HG03045 (cell line): ENCODE results near the gene SHOC1.
"Not testable (repeated sequence)": the region's sequence is repeated elsewhere in the genome, so short reads cannot be mapped to it uniquely, and the experiment has no call there.

Source experiments
- ATAC-seq: cut with Tn5 transposase; IDR thresholded peaks from one replicate; pipeline ENCODE4 v1.9.1; 2021; ENCODE audit warnings: mild to moderate bottlenecking, moderate library complexity; ENCODE audit not compliant: unreplicated experiment

Gene SHOC1

DNA sequence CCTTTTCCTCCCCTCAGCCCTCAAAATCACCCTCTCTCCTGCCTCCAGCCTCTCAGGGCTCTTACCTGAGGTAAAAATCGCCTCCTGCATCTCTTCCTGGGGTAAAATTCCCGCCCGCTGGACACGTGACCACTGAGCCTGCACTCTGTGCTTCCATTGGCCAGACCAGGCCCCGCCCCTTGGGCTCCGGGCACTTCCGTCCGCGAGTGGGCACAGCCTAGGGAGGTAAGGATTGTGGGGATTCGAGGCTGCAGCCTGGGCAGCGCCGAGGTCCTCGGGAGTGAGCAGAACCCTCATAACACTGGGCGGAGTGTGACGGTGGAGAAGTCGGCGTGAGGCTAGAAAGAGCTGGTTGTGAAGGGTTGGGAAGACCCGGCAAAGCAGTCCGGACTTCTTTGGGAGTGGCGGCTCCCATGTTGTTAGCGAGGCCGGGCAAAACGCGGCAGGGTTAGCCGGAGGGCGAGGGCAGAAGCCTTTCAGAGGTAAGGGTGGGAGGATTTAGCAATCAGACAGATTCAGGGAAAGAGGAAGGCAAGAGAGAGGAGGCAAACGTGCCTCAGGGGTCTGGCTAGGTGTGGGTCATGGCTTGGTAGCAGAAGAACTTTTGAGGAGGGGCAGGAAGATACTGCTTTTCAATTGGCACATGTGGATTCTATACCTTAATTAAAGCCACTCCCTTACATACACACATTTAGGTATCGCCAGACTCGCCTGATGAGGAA is at the start of gene SHOC1:
Gene SHOC1, minus strand, starts transcription at position 103 of the 722 bp plus-strand sequence. CDS start 3,519 bp downstream, outside the sequence.
- no peak for ATAC-seq

DNA sequence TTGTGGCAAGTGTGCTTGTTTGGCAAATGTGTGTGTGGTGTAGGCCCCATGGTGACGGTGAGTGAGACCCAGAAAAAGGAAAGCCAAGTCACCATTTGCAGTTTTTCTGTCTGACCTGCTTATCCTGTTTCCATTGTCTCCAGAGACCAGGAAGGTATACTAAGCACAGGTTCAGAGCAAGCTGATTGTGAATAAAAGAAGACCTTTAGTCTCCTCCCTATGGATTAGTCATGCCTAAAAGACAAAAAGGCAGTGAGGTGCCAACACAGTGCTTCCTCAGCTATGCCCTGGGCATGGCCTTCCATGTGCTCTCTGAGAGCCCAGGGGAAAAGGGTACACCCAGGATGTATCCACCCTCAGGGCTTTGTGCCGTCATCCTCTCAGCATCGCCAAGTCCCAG is 49.2 kb upstream of the SHOC1 start:
- ATAC-seq = no peak

DNA sequence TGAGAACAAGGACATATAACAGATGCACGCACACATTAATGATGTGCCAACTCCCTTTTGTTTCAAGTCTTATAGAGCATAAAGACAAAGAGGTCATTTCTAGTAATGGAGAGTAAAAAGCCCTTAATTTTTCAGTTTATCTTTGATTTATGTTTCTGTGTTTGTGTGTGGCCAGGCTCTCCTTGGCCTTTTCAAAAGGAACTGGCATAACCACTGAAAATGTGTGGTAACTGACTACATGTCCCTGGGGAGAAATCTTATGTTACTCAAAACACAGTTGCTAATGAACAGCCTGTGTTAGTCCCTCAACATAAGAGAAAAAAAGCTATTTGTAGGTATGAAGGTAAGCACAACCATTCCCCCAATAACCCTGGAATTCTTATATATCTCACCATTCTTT is 47.6 kb upstream of the SHOC1 start:
- ATAC-seq = no peak

DNA sequence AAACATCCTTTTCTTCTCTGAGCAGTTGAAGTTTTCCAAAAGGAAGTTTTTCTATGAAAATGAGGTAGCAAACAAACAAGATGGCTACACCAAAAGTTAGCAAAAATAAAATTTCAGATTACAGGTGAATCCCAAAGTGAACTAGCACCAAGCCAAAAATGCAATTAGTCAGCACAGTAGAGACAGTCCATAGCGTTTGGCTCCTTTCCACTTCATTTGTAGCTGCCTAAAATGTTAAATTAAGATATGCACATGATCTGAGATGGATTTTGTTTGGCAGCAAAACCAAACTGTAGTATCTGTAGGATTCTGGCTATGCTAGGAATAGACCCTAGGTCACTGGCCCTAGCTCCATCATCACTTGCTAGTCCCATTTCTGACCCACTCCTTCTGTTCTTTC is 45.7 kb upstream of the SHOC1 start:
- ATAC-seq = no peak

DNA sequence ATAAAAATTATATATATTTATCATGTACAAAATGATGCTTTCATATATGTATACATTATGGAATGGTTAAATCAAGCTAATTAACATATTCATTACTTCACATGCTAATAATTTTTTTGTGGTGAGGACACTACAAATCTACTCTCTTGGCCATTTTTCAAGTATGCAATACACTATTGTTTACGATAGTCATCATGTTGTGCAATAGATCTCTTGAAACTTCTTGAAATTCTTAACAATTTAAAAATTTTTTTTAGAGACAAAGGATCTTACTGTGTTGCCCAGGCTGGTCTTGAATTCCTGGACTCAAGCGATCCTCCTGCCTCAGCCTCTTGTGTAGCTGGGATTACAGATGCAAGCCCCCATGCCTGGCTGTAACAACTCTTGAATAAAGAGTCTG is 45.2 kb upstream of the SHOC1 start:
- no peak for ATAC-seq

DNA sequence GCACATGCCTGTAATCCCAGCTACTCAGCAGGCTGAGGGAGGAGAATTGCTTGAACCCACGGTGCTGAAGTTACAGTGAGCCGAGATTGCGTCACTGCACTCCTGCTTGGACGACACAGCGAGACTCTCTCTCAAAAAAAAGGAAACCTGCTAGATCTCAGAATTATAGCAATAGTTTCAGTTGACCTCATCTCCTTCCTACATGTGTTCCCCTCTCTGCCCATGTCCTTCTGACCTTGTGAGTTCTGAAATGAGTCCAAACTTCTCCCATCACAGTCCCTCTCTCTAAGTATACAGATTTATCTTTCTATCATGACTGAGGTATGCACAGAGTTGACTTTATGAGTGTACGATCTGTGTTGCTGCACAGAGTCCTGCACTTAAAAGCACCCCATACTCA is 44.6 kb upstream of the SHOC1 start:
- no peak for ATAC-seq

DNA sequence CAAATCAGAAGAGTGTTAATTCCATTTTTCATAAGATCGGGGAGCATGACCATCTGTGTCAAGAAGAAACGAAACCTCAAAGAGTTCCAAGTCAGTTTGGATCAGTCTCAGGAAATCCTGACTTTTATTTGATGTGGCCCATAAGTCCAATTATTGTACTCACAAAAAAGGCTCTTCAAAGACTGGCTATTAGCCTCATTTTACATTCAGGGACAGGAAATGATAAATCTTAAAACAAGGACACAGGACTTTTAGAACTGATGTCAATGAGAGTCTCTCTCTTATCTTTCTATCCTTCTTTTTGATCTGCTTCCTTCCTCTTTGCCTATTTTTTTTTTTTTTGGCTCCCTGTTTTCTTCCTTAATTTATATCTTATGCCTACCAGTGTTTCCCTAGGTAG is 43.7 kb upstream of the SHOC1 start:
- ATAC-seq = no peak

DNA sequence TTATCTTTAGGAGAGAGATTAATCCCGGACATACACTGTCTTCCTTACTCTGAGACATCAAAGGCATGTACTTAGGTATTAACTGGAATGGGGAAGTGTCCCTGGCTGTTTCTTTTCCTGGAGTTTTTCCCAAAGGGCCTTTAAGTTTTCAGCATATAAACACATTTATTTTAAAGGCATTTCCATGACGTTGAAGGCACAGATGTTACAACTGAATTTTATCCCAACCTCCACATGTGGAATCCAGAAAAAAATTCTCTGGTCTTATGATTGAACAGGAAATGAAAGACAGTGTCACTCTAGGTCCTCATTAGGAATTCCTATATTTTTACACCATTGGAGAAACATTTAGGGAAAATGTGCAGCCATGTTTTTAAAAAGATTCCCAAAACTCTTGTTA is 41.6 kb upstream of the SHOC1 start:
- ATAC-seq = no peak

DNA sequence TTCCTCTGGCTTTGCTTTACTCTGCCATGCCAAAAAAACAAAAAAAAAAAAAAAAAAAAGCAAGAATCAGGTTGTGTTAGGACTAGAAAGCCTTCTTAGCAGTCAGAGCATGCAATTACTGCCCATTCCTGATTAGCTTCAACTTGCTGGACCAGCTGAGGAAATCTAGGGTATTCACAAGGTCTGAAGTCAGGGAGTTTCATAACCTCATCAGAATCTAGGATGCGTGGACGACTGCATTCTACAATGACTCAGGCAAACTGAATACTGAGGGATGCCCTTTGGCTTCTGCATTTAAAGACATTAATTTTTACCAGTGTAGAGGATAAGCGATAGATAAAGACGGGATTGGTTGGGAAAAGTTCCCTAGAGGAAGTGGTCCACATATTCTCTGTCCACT is 39.2 kb upstream of the SHOC1 start:
- no peak for ATAC-seq

DNA sequence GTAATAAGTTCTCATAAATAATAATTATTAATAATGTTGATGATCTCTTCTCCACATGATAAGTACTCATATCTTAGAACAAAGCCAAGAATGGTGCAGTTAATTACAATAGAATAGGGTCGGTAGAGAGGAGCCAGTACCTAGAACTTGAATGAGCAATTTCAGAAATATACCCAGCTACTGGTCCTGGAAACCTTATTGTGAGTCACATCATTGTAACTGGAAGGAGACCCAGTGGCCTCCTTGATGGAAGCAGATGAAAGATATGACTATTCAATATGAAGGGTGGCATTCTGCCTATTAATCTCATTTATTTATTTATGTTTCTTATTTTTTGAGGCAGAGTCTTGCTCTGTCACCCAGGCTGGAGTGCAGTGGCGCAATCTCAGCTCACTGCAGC is 37.7 kb upstream of the SHOC1 start:
- ATAC-seq = no peak

DNA sequence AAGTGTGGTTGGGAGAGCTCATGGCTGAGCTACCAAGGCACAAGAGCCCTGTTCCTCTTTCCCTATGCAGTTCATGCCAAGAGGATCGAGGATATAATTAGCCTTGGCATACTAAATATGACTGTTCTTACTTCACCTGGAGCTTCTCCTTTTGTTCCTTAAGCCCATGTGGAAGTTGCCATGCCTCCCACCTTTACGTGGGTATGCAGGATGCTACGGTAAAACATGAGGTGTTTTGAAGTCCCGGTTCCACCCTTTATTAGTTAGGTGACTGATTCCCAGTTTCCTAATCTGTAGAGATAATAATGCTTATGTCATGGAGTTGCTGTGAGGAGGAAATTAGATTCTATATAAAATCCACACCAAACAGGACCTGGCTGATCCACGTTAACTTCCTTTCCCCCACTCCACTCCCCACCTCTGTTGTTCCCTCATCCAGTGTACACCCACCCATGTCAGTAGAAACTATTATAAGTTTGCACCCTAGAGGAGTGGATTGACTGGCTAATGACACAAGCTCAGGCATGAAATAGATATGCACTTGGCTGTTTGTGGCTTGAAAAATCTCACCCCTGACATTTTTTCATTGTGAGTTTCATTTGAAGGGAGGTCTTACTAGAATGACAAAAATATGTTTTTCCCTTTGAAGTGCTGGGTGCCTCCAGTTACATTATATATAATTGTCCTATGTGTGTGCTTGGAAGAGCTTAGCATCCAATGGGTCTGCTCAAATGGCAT is 36.8 kb upstream of the SHOC1 start:
- no peak for ATAC-seq

DNA sequence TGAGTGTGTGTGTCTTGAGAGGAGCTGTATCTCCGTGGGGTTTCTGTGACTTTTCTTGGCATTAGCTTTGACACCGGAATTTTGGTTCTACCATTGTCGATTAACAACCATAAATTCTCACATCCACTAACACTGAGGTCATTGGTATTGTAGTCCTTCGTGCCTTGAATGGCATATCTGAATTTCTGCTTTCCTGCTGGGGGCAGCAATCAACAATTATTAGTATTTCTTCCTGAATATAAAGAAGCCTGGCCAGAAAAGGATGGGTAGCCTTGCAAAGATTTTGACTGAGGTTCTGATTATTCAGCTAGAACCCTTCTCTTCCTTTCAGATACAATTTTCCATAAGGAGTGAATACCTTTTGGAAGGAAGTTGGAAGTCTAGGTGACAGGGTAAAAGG is 33.5 kb upstream of the SHOC1 start:
- ATAC-seq = no peak

DNA sequence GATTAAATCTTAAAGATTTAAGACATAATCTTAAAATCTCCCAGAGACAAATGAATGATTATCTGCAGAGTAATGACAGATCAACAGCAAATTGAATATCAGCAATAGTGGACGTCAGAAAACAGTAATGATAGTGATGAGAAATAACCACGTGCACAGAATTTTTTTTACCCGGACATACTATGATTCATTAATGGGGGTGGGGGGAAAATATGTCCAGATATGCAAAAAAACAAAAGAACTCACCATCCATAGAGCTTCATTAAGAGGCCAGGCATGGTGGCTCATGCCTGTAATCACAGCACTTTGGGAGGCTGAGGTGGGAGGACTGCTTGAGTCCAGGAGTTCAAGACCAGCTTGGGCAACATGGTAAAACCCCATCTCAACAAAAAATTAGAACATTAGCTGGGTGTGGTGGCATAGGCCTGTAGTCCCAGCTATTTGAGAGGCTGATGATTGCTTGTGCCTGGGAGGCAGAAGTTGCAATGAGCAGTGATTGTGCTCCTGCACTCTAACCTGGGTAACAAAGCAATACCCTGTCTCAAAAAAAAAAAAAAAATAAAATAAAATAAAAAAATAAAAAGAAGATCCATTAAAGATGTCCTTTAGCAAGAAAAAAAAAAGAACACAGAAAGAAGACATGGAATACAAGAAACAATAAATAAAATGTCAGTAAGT is 30.9 kb upstream of the SHOC1 start:
- no peak for ATAC-seq

DNA sequence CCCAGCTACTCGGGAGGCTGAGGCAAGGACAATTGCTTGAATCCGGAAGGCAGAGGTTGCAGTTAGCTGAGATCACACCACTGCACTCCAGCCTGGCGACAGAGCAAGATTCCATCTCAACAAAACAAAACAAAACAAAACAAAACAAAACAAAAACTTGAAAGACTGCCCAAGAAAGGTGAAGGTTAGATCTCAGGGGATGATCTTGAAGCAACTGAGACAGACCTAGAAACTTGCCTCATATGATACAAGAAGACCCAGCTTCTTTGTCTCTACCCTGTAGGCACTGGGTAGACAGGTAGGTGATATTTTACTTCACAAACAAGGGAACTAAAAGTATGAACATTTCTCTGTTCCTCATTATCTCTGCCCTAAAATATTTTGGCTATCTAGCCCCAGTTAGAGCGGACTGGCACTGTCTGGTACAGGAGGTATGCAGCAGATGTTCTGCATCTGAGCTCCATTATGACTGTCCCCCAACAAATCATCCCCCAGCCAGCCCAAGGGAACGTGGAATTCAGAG is 26.3 kb upstream of the SHOC1 start:
- ATAC-seq = no peak

DNA sequence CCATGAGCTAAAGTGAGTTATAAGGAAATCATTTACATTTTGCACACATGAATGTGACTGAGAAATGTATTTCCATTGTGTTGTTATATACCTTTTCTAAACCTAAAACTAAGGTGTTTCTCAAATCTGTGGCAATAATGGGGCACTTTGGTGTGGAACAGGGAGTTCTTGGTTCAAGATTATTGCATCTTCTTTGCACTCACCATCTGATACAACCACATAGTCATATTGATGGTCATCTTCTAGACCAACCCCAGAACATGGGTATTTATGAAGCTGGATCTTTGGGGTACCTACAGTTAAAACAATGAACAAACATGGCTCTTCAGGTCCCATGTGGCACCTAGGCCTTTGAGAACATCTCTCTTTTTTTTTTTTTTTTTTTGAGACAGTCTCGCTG is 24.6 kb upstream of the SHOC1 start:
- ATAC-seq = no peak

DNA sequence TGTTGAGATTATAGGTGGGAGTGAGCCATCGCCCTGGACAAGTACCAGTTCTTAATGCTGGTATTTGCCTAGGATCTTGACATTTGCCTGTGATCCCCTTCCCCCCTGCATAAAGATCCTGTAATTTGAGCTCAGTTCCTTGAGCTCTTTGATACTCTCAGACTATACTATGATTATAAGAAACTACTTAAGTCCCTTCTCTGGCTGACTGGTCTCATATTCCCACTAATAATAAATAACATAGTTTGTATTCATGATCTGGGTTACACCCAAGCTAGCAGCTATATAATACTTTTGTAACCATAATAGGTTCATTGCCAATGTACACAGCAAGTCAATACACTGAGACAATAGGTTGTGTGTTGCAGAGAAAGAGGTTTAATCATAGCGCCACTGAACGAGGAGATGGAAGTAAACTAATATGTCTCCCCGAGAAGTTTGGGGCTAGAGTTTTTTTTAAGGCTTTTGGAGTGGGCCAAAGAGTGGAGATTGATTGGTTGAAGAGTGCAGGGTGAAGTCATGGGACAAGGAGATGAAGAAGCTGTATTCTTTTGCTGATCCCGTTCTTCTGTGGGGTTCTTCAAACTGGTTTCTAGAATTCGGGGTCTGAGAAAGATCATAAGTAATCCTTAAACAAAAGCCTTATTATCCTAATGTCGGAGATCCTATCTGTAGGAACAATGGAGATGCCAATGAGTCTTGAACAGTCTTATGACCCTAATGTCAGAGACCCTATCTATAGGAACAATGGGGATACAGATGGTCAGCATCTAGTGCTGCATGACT is 20.7 kb upstream of the SHOC1 start:
- ATAC-seq = no peak

DNA sequence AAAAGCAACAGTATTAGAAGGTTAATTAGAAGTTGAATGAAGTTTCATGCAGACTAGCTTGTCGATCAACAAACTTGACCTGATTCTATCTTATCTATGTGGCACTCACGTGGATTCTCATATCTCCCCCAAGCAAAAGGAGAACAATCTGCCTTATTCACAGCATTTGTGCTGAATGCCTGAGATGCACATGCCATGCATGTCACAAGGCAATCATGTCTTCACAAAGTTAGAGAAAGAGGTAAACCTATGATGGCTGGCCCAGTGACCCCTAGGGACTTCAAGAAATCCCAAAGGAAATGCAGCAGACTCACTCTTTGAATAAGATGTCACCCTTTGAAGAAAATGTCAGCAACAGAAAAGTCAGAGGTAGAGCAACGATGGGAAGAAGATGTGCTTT is 17.6 kb upstream of the SHOC1 start:
- ATAC-seq = no peak

DNA sequence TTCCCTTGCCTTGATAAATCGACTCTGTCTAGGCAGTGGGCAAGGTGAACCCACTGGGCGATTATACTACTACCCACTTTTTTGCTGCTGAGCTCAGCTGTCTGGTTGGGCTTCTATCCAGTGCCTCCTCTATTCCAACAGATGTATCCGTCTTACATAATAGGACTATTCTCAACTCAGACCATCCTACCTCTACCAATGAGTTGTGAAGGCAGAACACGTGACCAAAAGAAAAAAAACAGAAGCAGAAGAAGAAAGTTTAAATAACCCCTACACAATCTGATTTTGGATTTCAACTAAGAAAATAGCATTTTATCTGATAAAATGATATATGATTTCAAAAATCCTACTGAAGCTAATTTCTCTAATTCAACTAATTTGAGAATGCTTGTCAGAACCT is 16.2 kb upstream of the SHOC1 start:
- ATAC-seq = no peak

DNA sequence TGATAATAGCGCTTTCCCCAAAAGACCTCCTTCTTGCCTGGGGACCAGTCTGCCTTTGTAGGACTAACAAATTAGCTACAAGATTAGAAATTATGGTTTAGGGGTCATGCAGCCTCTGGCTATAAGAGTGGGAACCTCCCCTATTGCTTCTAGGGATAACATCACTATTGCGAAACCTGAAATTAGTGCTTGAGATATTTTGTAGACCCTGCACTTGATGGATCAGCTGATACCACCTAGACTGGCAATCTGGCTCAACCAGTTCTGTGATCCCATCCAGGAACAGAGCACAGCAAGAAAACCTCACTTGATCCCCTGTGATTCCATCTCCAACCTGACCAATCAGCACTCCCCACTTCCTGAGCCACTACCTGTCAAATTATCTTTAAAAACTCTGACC is 15.7 kb upstream of the SHOC1 start:
- ATAC-seq = not testable (repeated sequence)

DNA sequence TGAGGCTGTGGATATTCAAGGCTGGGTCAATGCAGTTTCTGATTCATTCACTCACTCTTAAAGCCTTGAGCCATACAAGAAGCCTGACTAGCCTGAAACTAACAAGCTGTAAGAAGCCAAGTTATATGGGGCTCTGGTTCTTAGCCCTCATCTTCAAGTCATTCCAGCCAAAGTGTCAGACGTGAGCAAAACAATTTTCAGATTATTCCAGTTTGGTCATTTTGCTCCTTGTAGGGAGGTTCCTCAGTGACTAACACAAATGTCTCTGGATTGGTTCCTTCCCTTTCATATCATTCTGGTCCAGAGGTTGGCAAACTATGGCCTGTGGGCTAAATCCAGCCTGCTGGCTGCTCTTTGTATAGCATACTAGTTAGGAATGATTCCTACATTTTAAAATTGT is 12.5 kb upstream of the SHOC1 start:
- no peak for ATAC-seq

DNA sequence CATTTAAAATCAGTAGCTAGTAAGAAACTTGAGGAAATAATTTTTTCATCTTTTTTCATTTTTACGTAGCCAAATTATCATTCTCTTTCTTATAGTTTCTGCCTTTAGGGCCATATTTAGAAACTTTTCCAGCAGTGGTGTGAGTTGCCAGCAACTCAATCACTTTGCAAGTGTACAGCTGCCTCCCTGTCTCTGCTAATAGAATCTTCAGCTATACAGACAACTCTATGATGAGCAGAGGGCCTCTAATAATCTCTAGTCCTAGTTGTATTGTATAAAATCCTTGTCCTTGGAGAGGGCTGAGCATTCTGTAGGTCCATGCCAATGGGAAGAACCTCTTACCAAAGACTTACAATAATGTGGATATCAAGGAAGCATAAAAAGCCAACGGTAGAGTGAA is 11.5 kb upstream of the SHOC1 start:
- ATAC-seq = no peak
